DOHH2 (cell line): Measurements from ENCODE around the gene NFIB.

Experiments
- H3F3A ChIP-seq: fragments of 200-600 bp; sonication (generic), shearing (Covaris generic); 2 replicates; pipeline ENCODE4 v1.6.0; 2016; ENCODE audit warnings: antibody characterized with exemption, mild to moderate bottlenecking; ENCODE audit not compliant: control insufficient read depth, insufficient read depth
- H3K27ac ChIP-seq: fragments of 200-600 bp; sonication (generic); 2 replicates; pipeline ENCODE4 v1.5.1; 2014; ENCODE audit warnings: low read depth, mild to moderate bottlenecking, low read length, moderate library complexity
- H3K27me3 ChIP-seq: fragments of 200-600 bp; sonication (generic); 2 replicates; pipeline ENCODE4 v1.6.1; 2014; ENCODE audit warnings: mild to moderate bottlenecking, low read length, mixed read lengths; ENCODE audit not compliant: control insufficient read depth
- H3K36me3 ChIP-seq: fragments of 200-600 bp; sonication (generic); 2 replicates; pipeline ENCODE4 v1.6.1; 2014; ENCODE audit warnings: mild to moderate bottlenecking, low read length, moderate library complexity, mixed read lengths; ENCODE audit not compliant: control insufficient read depth
- H3K4me1 ChIP-seq: fragments of 200-600 bp; sonication (generic); 2 replicates; pipeline ENCODE4 v1.6.1; 2014; ENCODE audit warnings: mild to moderate bottlenecking, low read length, mixed read lengths; ENCODE audit not compliant: control insufficient read depth
- H3K4me2 ChIP-seq: fragments of 200-600 bp; sonication (generic); 2 replicates; pipeline ENCODE4 v1.6.0; 2014; ENCODE audit warnings: mild to moderate bottlenecking, low read length, moderate library complexity
- H3K4me3 ChIP-seq: fragments of 200-600 bp; sonication (generic); 2 replicates; pipeline ENCODE4 v1.5.1; 2014; ENCODE audit warnings: mild to moderate bottlenecking, low read length, mixed read lengths
- H3K79me2 ChIP-seq: fragments of 200-600 bp; sonication (generic); 2 replicates; pipeline ENCODE4 v1.6.1; 2014; ENCODE audit warnings: mild to moderate bottlenecking, low read length, mixed read lengths; ENCODE audit not compliant: control insufficient read depth
- H3K9me2 ChIP-seq: fragments of 200-600 bp; sonication (generic); replicated peaks from 2 replicates; pipeline ENCODE4 v1.6.1; 2014; ENCODE audit warnings: mild to moderate bottlenecking, low read length, mixed read lengths; ENCODE audit not compliant: control insufficient read depth
- H3K9me3 ChIP-seq: fragments of 200-600 bp; sonication (generic); 2 replicates; pipeline ENCODE4 v1.6.1; 2014; ENCODE audit warnings: antibody characterized with exemption, low read length, mixed read lengths; ENCODE audit not compliant: control insufficient read depth, insufficient read depth
- H4K20me1 ChIP-seq: fragments of 200-600 bp; sonication (generic); 2 replicates; pipeline ENCODE4 v1.6.0; 2014; ENCODE audit warnings: low read depth, mild to moderate bottlenecking, antibody characterized with exemption, low read length, moderate library complexity; ENCODE audit not compliant: control insufficient read depth, insufficient read depth
- EZH2phosphoT487 ChIP-seq: fragments of 200-600 bp; sonication (generic); IDR thresholded peaks from 2 replicates; pipeline ENCODE4 v1.6.1; 2017; ENCODE audit warnings: borderline replicate concordance, mild to moderate bottlenecking, antibody characterized with exemption, low read length, moderate library complexity, mixed read lengths
- TF ChIP-seq, protein P1 (sequence below): fragments of 200-600 bp; sonication (generic); IDR thresholded peaks from one replicate; pipeline ENCODE4 v1.5.1; 2014; ENCODE audit warnings: antibody characterized with exemption, mild to moderate bottlenecking, low read depth, low read length; ENCODE audit not compliant: poor library complexity, severe bottlenecking

The NFIB gene

DNA sequence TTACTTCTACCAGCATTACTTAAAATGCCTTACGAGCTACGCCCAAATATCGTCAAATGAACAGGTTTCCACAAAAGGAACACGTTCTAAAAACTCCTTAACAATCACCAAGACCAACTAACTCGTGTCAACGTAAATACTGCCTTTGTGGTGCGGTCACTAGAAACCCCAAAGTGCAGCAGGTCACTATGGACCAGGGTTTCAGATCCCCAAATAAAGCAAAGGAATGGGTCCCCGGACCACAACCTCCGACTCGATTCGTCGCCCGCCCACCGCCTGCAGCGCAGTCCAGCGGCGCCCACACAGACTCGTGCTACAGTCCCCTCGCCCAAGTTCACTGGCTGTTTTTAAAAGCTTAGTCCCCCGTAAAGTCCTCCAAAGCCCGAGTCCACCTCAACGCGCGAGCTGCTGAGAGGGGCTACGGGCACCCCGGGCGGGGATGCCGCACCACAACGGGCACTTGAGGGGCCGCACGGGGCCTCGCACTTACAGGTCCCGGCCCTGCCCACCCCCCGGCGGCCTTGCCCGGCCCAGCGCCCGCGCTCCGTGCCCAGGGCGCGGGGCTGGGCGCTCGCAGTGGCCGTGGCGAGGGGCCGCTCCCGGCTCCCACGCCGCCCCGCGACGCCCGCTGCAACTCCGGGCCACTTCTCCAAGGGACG, 1.1 kb downstream of the NFIB start:
- Histone ChIP-seq H3K27ac (no peak overlapping the region), H3F3A (peaks cover under 1% of the 10 kb centered on the region; the same call in 1 of the 2 replicates), H3K4me1 (peaks cover 26% of the 10 kb centered on the region), H3K36me3 (no peaks in the 10 kb centered on the region), H3K9me3 (no peaks in the 10 kb centered on the region), H4K20me1 (no peaks in the 10 kb centered on the region), H3K4me2 (no peak overlapping the region), H3K4me3 (no peak overlapping the region), H3K9me2 (no peaks in the 10 kb centered on the region), H3K27me3 (no peaks in the 10 kb centered on the region), H3K79me2 (no peaks in the 10 kb centered on the region)
- TF ChIP-seq, protein P1, sequence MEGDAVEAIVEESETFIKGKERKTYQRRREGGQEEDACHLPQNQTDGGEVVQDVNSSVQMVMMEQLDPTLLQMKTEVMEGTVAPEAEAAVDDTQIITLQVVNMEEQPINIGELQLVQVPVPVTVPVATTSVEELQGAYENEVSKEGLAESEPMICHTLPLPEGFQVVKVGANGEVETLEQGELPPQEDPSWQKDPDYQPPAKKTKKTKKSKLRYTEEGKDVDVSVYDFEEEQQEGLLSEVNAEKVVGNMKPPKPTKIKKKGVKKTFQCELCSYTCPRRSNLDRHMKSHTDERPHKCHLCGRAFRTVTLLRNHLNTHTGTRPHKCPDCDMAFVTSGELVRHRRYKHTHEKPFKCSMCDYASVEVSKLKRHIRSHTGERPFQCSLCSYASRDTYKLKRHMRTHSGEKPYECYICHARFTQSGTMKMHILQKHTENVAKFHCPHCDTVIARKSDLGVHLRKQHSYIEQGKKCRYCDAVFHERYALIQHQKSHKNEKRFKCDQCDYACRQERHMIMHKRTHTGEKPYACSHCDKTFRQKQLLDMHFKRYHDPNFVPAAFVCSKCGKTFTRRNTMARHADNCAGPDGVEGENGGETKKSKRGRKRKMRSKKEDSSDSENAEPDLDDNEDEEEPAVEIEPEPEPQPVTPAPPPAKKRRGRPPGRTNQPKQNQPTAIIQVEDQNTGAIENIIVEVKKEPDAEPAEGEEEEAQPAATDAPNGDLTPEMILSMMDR = no peak
- TF ChIP-seq EZH2phosphoT487 = no peak

DNA sequence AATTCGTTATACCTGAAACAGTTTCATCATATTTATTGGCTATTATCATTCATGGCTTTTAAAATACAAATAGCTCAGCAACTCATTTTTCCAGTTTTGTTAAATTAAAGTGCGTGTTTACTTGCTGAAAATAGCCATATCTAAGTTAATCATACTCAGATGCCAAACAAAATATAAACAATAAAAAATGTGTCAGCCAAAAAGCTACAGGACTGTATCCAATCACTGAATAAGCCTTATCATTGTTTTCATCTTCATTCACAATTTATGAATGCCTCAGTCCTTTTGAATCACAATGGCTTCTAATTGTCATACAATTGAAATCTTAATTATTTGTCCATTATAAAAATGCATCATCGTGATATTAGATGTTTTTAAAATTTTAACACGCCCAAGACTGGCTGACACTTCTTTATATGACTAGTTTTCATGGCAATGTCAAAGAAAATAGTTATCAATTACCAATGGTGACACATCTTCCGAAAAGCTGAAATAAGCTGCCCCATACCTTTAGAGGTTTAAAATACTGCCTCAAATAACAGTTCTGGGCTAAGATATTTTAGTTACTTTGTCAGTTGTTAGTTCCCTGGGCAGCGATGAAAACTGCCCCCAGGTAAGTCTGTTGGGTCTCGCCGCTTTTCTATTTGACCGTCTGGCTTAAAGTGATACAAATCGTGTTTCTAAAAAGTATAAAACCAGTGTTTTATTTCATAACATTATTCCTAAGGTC, 1.8 kb downstream of the NFIB start:
- H3K79me2 ChIP-seq = no peaks in the 10 kb centered on the region
- H3F3A ChIP-seq = no peaks in the 10 kb centered on the region
- H3K4me3 ChIP-seq = no peak overlapping the region
- H3K4me2 ChIP-seq = no peak overlapping the region
- no peak overlapping the region for H3K27ac ChIP-seq
- no peaks in the 10 kb centered on the region for H3K9me3 ChIP-seq
- TF ChIP-seq, protein P1 = no peak
- no peak for TF ChIP-seq EZH2phosphoT487
- no peaks in the 10 kb centered on the region for H4K20me1 ChIP-seq
- no peaks in the 10 kb centered on the region for H3K9me2 ChIP-seq
- H3K36me3 ChIP-seq = no peaks in the 10 kb centered on the region
- no peaks in the 10 kb centered on the region for H3K27me3 ChIP-seq
- H3K4me1 ChIP-seq = peaks cover 18% of the 10 kb centered on the region

DNA sequence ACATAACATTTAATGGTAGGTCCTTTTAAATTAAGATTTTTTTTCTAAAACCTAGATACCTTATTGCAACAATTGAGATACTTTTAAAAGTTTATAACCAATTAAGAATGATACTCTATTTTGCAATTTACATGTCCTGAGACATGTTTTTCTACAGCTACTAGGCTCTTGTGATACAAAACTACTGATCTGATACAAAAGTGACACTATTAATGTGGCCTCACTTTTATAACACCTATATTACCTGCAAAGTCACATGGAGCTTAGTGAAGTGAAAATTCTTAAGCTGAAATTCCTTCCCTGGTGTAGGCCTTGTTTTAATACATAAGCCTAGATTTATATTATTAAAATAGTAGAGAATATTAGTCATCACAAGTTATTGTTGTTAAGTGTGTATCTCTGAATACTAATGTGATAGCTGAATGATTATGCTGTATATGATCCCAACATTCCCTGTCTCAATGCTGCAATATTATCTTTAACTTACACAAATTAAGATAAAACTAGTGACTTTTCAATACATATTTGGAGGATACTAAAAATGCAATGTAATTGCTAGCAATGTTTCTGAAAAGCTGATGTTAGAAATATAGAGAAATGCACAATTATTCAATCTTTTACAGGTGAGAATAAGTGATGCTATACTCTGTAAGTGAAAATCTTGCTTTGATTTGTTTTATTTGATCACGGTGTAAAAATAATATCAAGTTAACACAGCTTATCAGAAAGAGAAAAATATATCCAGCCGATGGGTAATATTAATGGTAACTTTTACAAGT, 2.6 kb downstream of the NFIB start:
- H4K20me1 ChIP-seq = no peaks in the 10 kb centered on the region
- H3K4me2 ChIP-seq = no peak overlapping the region

More for the DNA sequence above, 2.6 kb downstream of the NFIB start:
- Histone ChIP-seq H3K4me1 (peaks cover 11% of the 10 kb centered on the region), H3K4me3 (no peak overlapping the region), H3K9me3 (no peaks in the 10 kb centered on the region), H3K36me3 (peaks cover 3% of the 10 kb centered on the region; the same call in 1 of the 2 replicates), H3K79me2 (no peaks in the 10 kb centered on the region), H3K27ac (no peak overlapping the region), H3K9me2 (no peaks in the 10 kb centered on the region), H3F3A (no peaks in the 10 kb centered on the region), H3K27me3 (no peaks in the 10 kb centered on the region)
- TF ChIP-seq, protein P1 = no peak
- no peak for TF ChIP-seq EZH2phosphoT487
